Parathyroid adenoma (tissue), 2 donors: ENCODE data around the gene NSD1.
"Not testable (repeated sequence)": the region's sequence is repeated elsewhere in the genome, so short reads cannot be mapped to it uniquely, and the experiment has no call there.

Experiments
- H2AFZ ChIP-seq: fragments of 300-600 bp; sonication (generic); one replicate; pipeline ENCODE4 v1.7.0; 2017; ENCODE audit warnings: antibody characterized with exemption, mild to moderate bottlenecking
- H3K27ac ChIP-seq: fragments of 300-600 bp; sonication (generic); one replicate; pipeline ENCODE4 v1.7.0; 2017
- H3K27me3 ChIP-seq: fragments of 300-600 bp; sonication (generic); one replicate; pipeline ENCODE4 v1.7.0; 2017; ENCODE audit warnings: low read length; ENCODE audit not compliant: control insufficient read depth, insufficient read depth
- H3K36me3 ChIP-seq: fragments of 300-600 bp; sonication (generic); one replicate; pipeline ENCODE4 v1.7.0; 2017; ENCODE audit warnings: low read length; ENCODE audit not compliant: control insufficient read depth, insufficient read depth
- H3K4me1 ChIP-seq: fragments of 300-600 bp; sonication (generic); one replicate; pipeline ENCODE4 v1.7.0; 2017; ENCODE audit warnings: control low read depth
- H3K4me2 ChIP-seq: fragments of 300-600 bp; sonication (generic); one replicate; pipeline ENCODE4 v1.7.0; 2017; ENCODE audit warnings: low read length
- H3K4me3 ChIP-seq: fragments of 300-600 bp; sonication (generic); one replicate; pipeline ENCODE4 v1.7.0; 2017; ENCODE audit warnings: low read depth, low read length
- H3K79me2 ChIP-seq: fragments of 300-600 bp; sonication (generic); one replicate; pipeline ENCODE4 v1.7.0; 2017; ENCODE audit warnings: control low read depth
- H3K9ac ChIP-seq: fragments of 300-600 bp; sonication (generic); one replicate; pipeline ENCODE4 v1.7.0; 2017; ENCODE audit warnings: mild to moderate bottlenecking
- H3K9me3 ChIP-seq: fragments of 300-600 bp; sonication (generic); one replicate; pipeline ENCODE4 v1.7.0; 2017; ENCODE audit warnings: low read length; ENCODE audit not compliant: control insufficient read depth
- CTCF ChIP-seq: fragments of 300-600 bp; sonication (generic); IDR thresholded peaks from one replicate; pipeline ENCODE4 v1.7.0; 2017; ENCODE audit warnings: antibody characterized with exemption, mild to moderate bottlenecking
- donor health status: primary hyperparathyroidism.

The NSD1 gene

DNA sequence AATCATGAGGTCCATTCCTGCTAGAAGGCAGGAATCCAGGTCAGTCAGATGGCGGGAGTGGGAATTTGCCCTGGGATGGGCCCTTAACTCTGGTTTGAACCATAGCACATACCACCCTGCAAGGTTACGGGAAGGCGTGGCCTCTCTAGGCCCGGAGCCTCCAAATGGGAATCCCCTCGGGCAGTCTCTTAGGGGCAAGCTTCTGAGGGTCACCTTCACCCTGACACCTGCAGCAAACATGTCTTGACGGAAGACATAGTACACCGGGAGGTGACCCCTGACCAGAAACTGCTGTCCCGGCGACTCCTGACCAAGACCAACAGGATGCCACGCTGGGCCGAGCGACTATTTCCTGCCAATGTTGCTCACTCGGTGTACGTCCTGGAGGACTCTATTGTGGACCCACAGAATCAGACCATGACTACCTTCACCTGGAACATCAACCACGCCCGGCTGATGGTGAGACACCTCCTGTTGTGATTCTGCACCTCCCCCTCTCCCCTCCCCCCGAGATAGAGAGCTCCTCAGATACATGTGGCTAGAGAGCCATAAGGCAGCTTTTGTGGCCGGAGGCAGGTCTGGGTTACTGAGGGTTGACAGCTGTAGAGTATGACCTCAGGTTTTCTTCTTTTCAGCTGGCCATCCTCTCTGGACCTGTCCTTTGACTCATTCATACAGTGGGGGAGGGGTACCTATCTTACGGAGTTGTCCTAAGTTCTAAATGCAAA is 171.0 kb downstream of the NSD1 start:
- Histone ChIP-seq H3K27ac (no peak overlapping the region), H3K36me3 (no peaks in the 10 kb centered on the region), H3K4me3 (peak overlapping the region; percentile 77), H3K27me3 (no peaks in the 10 kb centered on the region), H2AFZ (peak overlapping the region; percentile 99), H3K4me1 (peaks cover 30% of the 10 kb centered on the region), H3K9me3 (no peaks in the 10 kb centered on the region), H3K9ac (no peak overlapping the region), H3K4me2 (peak overlapping the region; percentile 89), H3K79me2 (peaks cover 7% of the 10 kb centered on the region)
- no peak for TF ChIP-seq CTCF

GRCh38 chr5:177306103-177306640 is 172.6 kb downstream of the NSD1 start:
- not testable (repeated sequence) for H3K79me2 ChIP-seq, H3K4me2 ChIP-seq, H3K4me3 ChIP-seq, H3K27me3 ChIP-seq, H3K9me3 ChIP-seq, H3K9ac ChIP-seq, H2AFZ ChIP-seq, H3K27ac ChIP-seq, H3K36me3 ChIP-seq
- H3K4me1 ChIP-seq, result peaks cover 29% of the 10 kb centered on the region

- Histone ChIP-seq H3K27me3 (no peaks in the 10 kb centered on the region), H3K4me1 (peaks cover 28% of the 10 kb centered on the region), H3K27ac (no peak overlapping the region), H3K4me2 (no peak overlapping the region), H3K36me3 (no peaks in the 10 kb centered on the region), H2AFZ (no peak overlapping the region), H3K79me2 (peaks cover 7% of the 10 kb centered on the region), H3K9ac (no peak overlapping the region), H3K9me3 (no peaks in the 10 kb centered on the region), H3K4me3 (no peak overlapping the region)
- no peak for TF ChIP-seq CTCF
Observed at GRCh38 chr5:177306674-177307543, 173.3 kb downstream of the NSD1 start.

GRCh38 chr5:177307544-177308363 is 174.2 kb downstream of the NSD1 start:
- no peak overlapping the region for H2AFZ ChIP-seq
- H3K27ac ChIP-seq, result no peak overlapping the region
- H3K4me1 ChIP-seq, result peaks cover 22% of the 10 kb centered on the region
- H3K79me2 ChIP-seq, result peaks cover 7% of the 10 kb centered on the region
- no peak overlapping the region for H3K4me2 ChIP-seq
- H3K36me3 ChIP-seq, result no peaks in the 10 kb centered on the region
- no peak overlapping the region for H3K9ac ChIP-seq
- H3K4me3 ChIP-seq, result no peak overlapping the region
- no peak for TF ChIP-seq CTCF
- no peaks in the 10 kb centered on the region for H3K9me3 ChIP-seq
- H3K27me3 ChIP-seq, result no peaks in the 10 kb centered on the region
